Frontal cortex (tissue), 4 donors: Measurements from ENCODE around the gene HMCN1. TPM values are rescaled to one million over a fixed set of nuclear protein-coding genes. Genes with fewer than 3 reads are reported as not detected.
"Not testable (repeated sequence)": the region's sequence is repeated elsewhere in the genome, so short reads cannot be mapped to it uniquely, and the experiment has no call there.

Experiments
- DNase-seq, 2 donors: peaks; one replicate each; pipeline ENCODE4 v3.0.0; 2012; ENCODE audit warnings: low spot score in 2 of 2
- FAIRE-seq: peaks from 2 replicates; lab custom pipeline; 2012; peaks lifted over from hg19 to GRCh38; lab: Jason Lieb, UNC
- total RNA-seq: library from RNA; depleted of rRNA; stranded (reverse); fragments of >200 nt; gene quantifications from one replicate; pipeline ENCODE4 v1.2.3, GENCODE V29; 2014
- donor health status: control.
- donor health status: control.
- donor health status: control.

The HMCN1 gene
- total RNA-seq, 1 donor from 2014 or later: 1.6 TPM

DNA sequence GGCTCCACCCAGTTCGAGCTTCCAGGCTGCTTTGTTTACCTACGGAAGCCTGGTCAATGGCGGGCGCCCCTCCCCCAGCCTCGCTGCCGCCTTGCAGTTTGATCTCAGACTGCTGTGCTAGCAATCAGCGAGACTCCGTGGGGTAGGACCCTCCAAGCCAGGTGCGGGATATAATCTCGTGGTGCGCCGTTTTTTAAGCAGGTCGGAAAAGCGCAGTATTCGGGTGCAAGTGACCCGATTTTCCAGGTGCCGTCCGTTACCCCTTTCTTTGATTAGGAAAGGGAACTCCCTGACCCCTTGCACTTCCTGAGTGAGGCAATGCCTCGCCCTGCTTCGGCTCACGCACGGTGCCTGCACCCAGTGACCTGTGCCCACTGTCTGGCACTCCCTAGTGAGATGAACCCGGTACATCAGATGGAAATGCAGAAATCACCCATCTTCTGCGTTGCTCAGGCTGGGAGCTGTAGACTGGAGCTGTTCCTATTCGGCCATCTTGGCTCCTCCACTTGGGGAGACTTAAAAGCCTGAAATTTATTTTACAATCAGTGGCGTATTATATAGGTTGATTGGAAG, 158.7 kb downstream of the HMCN1 start:
- not testable (repeated sequence) for FAIRE-seq, DNase-seq

DNA sequence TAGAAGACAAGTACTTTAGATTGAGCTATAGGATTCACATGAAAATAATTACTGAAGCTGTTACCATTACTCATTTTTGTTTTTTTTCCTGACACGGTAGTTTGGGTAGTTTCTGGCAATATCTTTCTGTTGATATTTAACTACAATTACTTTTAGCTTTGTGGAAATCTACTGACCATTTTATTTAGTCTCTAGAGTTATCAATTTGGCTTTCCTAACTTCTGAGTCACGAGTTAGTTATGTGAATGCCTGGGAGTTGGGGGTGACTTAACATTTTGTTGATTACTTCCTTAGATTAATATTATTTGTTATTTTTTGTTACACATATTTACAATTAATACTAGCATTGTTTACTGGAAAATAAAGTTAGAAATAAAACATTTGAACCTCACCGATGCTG, 160.6 kb downstream of the HMCN1 start:
- no peak for DNase-seq
- FAIRE-seq: no peak

DNA sequence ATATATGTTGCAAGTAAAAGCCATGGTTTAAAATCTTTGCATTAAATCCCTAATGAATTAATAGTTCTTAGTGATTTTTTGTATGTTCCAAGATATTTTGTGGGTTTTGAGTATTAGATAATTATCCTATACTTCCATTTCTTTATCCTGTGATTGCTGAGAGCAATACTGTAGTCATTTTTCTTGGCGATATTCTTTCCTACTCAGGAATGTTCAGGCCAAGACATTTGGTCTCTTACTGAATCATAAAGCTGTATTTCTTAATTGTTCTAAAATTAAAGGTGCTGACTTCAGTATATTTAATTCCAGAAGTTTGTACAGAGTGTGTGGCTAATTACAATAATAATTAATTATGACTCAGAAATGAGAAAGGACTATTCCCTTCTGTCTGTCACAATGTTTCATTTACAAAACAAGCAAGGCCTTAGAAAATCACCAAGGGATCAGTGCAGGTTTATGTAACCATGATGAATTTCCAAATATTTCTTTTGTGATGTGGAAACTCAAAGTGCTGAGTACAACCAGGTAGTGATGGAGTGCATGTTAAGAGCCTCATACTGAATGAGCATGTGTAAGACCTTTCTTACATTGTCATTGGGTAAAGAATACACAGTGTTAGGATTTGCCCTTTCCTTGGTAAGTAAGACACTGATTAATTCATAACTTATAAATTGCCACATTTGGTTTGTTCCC, 161.2 kb downstream of the HMCN1 start:
- DNase-seq: no peak
- no peak for FAIRE-seq

DNA sequence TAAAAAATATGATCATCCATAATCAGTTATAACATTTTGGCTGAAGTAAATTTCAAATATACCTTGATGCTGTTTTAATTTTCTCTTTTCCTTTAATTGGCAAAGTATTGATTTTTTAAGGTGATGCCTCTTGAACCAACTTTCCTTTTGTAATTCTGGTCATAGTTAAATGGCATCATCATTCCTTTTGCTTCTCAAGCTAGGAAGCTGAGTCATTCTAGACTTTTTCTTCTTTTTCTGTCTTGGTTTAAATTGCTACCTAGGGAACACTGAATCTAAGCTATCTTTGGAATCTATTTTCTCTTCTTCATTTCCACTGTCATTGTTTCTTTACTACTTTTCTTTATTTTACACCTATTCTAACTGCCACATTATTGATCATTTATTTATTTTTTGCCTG, 162.7 kb downstream of the HMCN1 start:
- FAIRE-seq (no peak), DNase-seq (no peak)

DNA sequence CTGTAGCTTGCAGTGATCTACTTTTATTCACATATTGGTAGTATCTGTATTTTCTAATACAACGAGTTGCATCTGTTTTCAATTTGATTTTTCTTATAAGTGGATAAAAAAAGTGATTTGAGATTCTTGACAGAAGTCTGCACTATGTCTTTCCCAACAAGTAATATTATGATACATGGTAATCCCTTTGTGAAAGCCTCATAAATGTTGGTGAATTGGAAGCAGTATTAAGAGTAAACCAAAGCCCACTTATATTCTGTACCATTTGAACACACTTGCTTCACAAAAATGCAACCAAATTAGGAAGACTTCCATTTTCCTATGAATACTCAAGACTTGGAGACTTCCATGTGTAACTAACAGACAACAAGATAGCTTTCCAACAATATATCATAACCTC, 172.0 kb downstream of the HMCN1 start:
- DNase-seq (no peak), FAIRE-seq (no peak)

DNA sequence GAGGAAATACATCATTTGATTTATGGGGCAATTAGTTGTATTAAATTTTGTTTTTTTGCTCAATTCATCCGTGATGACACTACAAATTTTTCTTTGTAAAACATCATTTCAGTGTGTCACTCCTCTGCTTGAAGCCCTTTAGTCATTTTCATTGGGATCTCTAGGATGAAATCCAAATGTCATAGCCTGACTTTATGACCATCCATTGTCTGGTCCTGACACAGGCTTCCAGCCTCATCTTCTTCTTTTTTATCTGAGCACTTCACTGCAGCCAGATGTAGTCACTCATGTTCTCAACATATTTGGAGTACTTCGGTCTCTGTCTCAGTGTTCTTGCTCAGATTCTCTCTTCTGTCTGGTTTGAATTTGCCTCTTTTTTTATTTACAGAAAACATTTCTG, 173.1 kb downstream of the HMCN1 start:
- DNase-seq (no peak), FAIRE-seq (no peak)

DNA sequence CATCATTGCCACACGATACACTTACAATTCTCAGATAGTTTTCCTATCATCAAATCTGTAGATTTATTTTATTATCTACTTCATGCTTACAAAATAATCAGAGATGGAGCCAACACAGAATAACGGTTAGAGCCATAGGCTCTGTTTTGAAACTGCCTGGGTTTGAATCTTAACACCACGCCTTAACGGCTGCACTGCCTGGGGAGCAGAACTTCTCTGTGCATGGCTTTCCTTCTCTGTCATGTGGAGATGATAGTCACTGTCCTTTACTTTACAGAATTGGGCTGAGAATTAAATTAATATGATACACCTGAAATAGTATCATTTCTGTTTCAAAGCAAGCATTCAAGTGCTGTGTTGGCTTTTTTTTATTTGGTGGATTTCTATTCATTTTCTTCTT, 177.8 kb downstream of the HMCN1 start:
- FAIRE-seq: no peak
- no peak for DNase-seq

DNA sequence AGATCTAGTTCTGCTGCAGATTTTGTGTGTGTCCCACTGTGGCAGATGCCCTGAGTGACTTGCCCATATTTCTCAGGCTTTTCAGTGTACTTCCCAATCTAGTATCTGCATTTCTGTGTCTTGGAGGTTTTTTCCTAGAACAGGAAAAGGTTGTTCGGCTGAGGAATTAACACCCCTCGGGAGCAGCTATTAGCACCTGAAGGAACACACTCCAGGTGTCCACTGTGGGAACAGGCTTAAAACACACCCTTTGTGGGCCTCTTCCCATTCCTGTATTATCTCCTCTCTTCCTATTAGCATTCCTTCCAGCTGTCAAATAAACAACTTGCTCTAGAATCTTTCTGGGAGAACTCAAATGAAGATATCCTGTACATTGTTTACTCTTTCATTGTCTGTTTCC, 178.3 kb downstream of the HMCN1 start:
- DNase-seq (no peak), FAIRE-seq (no peak)

DNA sequence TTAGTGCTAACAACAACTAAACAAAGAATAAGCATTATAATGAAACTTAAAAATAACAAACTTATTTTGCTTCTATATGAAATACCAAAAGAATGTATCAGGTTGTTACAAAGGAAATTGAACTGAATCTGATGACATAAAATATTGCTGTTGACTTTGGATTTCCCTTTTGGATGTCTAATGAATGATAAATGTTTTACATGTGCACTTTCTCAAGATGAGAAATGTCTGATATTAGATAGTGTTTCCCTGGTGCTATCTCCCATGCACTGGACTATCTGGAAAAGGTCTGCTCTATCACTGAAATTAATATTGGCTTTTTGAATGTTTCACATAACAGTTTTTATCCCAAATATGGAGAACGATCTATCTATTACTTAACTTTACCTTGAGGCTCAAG, 179.9 kb downstream of the HMCN1 start:
- DNase-seq (no peak), FAIRE-seq (no peak)

DNA sequence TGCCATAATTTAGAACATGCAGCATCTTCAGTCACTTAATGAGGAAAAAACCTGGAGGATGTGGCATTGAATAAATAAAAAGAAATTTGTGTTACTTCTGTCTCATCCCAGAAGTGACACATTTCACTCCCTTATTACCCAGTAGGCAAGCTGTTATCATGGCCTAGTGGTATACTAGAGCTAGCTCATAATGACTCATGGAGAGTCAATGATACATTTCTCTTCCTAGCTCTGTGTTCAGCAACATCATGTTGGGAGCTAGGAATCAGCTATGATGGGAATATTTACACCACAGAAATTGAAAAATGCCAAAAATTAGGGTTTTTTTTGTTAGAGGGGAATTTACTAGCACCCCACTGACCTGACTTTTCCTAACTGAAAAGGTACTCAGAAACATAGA, 182.7 kb downstream of the HMCN1 start:
- FAIRE-seq (no peak), DNase-seq (no peak)

DNA sequence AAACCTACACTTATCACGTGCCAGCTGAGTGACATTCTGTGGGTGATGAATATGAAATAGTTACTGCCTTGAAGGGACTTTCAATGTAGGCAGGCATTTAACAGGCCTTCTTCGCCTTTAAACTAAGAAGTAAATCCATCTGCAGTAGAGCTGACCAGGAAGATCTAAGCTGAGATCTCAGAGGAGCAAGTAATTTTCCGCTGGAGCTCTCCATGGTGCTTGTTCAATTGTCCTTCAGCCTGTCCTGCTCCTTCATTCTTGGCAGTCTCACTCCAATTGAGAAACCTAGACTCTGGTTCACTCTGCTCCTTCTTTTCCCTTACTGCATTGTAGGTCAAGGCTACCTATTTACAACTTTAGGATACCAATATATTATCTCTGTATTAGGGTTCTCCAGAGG, 183.5 kb downstream of the HMCN1 start:
- DNase-seq (no peak), FAIRE-seq (no peak)

DNA sequence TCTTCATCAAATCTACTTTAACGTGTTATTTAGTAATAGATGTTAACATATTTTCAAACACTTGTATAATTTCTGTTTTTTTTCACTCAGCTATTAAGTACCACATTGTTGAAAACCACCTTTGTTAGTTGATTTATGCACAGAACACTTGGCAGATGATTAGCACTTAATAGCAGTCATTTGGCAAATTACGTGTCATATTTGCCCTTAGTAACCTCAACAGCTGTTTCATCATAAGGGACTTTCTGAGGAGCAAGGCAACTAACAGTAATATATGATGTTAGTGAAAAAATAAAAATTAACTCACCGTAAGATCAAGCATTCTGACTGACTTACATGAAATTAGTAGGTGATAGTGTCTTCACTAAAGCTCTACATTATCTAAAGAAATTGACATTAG, 186.4 kb downstream of the HMCN1 start:
- FAIRE-seq (no peak), DNase-seq (no peak)

DNA sequence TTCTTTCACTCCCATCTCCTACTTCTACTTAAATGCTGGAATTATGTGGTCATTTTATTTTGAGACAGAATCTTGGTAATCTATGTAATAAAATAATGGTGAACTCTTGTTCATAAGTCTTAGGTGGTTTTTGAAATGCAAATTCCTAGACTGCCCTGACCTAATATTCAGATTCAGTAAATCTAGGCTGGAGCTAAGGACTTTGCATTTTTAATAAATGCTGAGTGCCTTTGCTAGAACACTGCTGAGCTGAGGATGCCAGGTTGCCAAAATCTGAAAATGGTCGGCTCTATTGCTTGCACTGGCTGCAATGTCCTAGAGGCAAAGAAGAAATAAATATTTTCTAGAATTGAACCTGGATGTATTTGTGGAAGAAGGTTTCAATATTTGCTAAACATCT, 187.4 kb downstream of the HMCN1 start:
- FAIRE-seq (no peak), DNase-seq (no peak)

DNA sequence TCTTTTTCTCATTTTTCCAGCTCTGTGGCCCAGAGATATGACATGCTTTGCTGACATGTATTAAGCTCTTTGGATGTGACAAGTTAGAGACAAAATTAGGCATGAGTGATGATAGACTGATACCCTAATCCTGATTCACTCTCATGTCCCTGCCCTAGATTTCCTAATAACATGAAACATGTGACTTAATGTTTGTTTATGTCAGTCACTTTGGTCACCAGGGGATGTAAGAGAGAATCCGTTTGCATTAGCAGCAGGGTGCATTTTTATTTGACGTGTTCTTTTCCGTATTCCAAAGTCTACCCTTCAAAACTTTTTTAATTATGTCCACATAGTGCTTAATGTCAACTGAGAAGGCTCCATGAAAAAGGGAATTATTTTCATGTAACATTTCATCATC, 192.4 kb downstream of the HMCN1 start:
- DNase-seq (no peak), FAIRE-seq (no peak)

DNA sequence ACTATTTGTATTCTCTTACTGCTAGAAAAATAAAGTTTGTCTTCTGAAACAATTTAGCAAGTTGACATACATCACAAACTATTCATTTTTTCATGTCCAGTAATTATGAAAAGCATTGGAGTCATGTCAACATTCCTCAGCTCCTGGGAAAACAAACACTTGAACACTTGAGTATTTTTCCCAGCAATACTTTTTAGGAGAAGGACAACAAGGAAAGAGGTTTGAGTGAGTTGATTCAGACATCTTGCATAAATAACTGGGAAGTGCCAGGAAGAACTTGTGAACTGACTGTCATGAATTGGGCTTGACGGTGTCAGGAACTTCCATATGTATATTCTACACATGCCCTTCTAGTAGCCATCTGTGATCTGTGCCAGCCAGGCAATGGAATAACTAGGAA, 195.6 kb downstream of the HMCN1 start:
- DNase-seq (no peak), FAIRE-seq (no peak)

DNA sequence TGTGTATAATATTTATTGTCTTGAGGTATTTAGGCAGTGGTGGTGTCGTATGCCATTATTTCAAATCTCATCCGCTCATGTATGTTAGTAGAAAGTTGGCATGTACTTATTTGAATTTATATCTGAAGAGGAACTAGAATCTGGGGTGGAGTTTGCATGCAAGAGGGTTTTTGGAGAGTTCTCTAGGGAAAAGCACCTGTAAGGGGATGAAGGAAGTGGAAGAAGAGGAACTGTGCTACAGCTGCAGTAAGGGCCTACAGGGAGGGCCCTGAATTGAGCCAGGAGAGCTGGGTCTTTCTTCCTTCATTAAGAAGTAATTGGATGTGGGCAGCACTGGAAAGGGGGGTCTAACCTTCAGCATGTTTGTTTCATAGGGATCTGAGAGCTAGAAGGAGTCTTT, 197.2 kb downstream of the HMCN1 start:
- DNase-seq (no peak), FAIRE-seq (no peak)

DNA sequence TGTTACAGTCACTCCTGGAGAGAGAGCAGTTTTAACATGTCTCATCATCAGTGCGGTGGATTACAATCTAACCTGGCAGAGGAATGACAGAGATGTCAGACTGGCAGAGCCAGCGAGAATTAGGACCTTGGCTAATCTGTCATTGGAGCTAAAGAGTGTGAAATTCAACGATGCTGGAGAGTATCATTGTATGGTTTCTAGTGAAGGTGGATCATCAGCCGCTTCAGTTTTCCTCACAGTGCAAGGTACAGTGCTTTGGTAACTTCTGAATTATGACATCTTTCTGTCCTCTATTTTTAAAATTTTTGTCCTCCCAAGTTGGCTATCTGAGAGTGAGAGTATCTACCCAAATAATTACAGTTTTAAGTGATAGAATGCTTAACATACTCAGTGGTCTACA, 199.4 kb downstream of the HMCN1 start:
- DNase-seq: no peak
- FAIRE-seq: no peak

DNA sequence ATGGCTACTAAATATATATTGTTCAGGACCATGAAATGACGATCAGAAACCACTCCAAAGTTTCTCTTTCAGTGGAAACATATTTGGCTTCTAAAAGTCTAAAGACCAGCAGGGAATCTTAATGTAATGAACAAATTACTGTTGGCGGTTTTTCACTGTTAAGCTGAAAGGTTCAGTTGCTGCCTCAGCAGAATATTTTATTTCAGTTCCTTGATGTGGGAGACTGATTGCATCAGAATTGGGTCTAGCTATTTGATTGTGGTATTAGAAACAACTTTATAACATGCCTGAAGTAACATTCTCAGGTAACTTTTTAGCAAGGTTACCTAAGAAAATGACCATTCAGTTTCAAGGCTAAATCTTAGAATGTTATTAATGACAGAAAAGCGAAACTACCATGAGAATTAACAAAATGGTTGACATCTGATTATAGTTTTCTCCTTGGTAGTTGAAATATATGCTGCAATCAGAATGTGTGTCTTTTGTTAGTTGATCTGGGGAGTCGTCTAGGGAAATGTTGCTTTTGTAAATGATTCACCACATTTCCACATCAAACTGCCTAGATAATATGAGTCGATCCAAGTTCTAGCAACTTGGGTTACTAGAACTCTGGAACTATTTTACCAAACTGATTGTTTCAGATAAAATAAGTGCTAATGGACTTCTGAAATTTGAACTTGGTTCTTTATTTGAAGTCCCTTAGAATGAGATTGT, 200.4 kb downstream of the HMCN1 start:
- no peak for FAIRE-seq
- DNase-seq: no peak

DNA sequence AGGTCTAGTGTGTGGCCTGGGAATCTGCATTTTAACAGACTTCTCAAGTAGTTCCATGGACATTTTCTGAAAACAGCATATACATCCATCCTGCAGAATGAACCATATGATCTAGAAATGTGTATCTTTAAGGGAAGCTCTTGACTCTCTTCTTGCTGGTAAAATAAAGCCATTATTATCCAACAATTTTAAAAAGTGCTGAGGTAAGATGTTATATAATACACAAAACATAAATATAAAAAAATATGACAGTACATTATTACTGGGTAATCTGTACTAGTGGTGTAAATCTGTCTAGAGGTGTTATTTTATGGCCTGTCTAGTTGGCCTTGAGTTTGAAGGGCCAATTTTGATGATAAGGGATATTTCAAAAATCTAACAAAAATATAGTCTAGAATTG, 201.2 kb downstream of the HMCN1 start:
- no peak for DNase-seq
- no peak for FAIRE-seq

DNA sequence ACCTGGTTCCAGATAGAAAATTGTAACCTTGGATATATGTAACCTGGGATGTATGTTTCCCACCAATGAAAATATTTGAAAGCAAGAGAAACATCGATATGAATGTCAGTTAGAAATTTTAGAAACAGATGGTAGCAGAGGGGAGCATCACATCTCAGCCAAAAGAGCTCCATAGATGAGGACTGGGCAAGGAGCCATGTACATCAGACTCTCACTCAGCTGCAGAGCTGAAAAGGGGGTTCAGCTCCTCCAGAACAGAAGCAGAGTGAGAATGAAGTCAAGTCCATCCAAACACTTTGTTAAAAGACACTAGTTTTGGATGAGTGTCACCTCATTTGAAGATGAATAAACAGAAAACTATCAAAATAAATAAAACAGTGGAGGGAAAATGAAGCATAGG, 202.4 kb downstream of the HMCN1 start:
- no peak for FAIRE-seq
- DNase-seq: no peak

DNA sequence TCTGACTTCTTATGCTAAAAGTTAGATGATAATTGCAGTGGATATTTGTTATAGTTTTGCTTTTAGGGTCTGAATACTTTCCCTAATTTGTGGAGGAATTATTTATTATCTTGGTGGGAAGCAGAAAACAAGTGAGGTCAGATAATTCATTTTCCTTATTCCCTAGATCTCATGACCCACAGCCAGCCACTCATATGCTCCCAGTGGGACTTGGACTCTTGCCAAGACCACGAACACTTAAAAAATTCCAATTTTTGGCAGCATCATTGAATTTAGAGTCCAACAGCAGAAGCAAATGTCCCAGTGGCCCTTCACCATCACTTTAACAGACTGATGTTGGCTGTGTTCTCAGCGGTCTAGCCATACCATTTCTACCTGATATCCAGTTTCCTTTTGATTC, 204.2 kb downstream of the HMCN1 start:
- DNase-seq (no peak), FAIRE-seq (no peak)

DNA sequence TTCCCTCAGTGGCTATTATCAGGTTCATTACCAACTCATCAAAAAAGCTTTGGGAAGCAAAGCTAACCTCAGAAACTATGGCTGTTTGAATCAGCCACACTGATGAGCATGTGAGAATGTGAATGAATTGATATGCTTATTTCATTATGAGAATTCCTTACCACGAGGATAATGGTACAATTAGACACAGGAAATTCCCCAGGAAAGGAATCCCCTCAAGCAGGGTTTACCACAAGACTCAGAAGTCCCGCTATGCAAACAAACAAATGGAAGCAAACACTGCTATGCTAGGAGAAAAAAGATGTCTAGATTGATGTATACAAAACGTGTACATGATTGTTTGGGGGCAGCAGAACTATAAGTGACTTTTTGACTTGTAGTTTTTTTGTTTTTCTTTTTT, 205.0 kb downstream of the HMCN1 start:
- no peak for FAIRE-seq
- DNase-seq: no peak
